Hepatocyte (in vitro differentiated cells): ENCODE results near the gene CYTH2.

Source experiments
- CTCF ChIP-seq: fragments of 200-600 bp; sonication (generic); IDR thresholded peaks from 2 replicates; pipeline ENCODE4 v1.5.1; 2016; ENCODE audit warnings: antibody characterized with exemption, mild to moderate bottlenecking; ENCODE audit not compliant: poor library complexity
- EZH2phosphoT487 ChIP-seq: fragments of 200-600 bp; sonication (generic); IDR thresholded peaks from one replicate; pipeline ENCODE4 v1.6.1; 2018; ENCODE audit warnings: antibody characterized with exemption, mild to moderate bottlenecking, low read depth, moderate library complexity; ENCODE audit not compliant: unreplicated experiment, severe bottlenecking

GRCh38 chr19:48421548-48421947 is 47.6 kb upstream of the CYTH2 start:
- TF ChIP-seq CTCF (no peak), EZH2phosphoT487 (no peak)
